GM23338 (cell line): Measurements from ENCODE around the gene CPNE4. TPM values are rescaled to one million over a fixed set of nuclear protein-coding genes. Genes with fewer than 3 reads are reported as not detected.

ENCODE experiments used
- ATAC-seq: fragments of 200-7000 bp; cut with Tn5 transposase; 3 replicates; pipeline ENCODE4 v1.9.1; 2020
- DNase-seq: peaks from one replicate; pipeline ENCODE4 v3.0.0-alpha.2; 2015; ENCODE audit warnings: low spot score
- H2AFZ ChIP-seq: fragments of 200-600 bp; sonication (generic); 2 replicates; pipeline ENCODE4 v1.8.0; 2016; ENCODE audit warnings: antibody characterized with exemption, mild to moderate bottlenecking, moderate library complexity
- H3F3A ChIP-seq: fragments of 200-600 bp; sonication (generic); replicated peaks from 2 replicates; pipeline ENCODE4 v1.8.0; 2017; ENCODE audit warnings: antibody characterized with exemption, mixed run types, low read depth
- H3K27ac ChIP-seq: fragments of 200-600 bp; sonication (generic); 2 replicates; pipeline ENCODE4 v1.6.1; 2016; ENCODE audit warnings: low read depth
- H3K27me3 ChIP-seq: fragments of 200-600 bp; sonication (generic); 2 replicates; pipeline ENCODE4 v1.8.0; 2016; ENCODE audit warnings: mild to moderate bottlenecking, mixed run types, moderate library complexity; ENCODE audit not compliant: insufficient read depth
- H3K36me3 ChIP-seq: fragments of 200-600 bp; sonication (generic); 2 replicates; pipeline ENCODE4 v1.8.0; 2016; ENCODE audit warnings: mild to moderate bottlenecking; ENCODE audit not compliant: insufficient read depth
- H3K4me1 ChIP-seq: fragments of 200-600 bp; sonication (generic); 2 replicates; pipeline ENCODE4 v1.8.0; 2016; ENCODE audit warnings: mild to moderate bottlenecking, moderate library complexity; ENCODE audit not compliant: insufficient read depth
- H3K4me2 ChIP-seq: fragments of 200-600 bp; sonication (generic); 2 replicates; pipeline ENCODE4 v1.7.1; 2017; ENCODE audit warnings: mixed run types
- H3K4me3 ChIP-seq: fragments of 200-600 bp; sonication (generic); 2 replicates; pipeline ENCODE4 v1.6.1; 2016; ENCODE audit warnings: mixed run types
- H3K79me2 ChIP-seq: fragments of 200-600 bp; sonication (generic); replicated peaks from 2 replicates; pipeline ENCODE4 v1.8.0; 2017; ENCODE audit warnings: mild to moderate bottlenecking; ENCODE audit not compliant: insufficient read depth
- H3K9me2 ChIP-seq: fragments of 200-600 bp; sonication (generic); 2 replicates; pipeline ENCODE4 v1.8.0; 2017; ENCODE audit not compliant: insufficient read depth
- H4K20me1 ChIP-seq: fragments of 200-600 bp; sonication (generic); replicated peaks from 2 replicates; pipeline ENCODE4 v1.8.0; 2017; ENCODE audit warnings: mild to moderate bottlenecking; ENCODE audit not compliant: insufficient read depth
- H3K27ac Mint-ChIP-seq: 2 replicates; pipeline ENCODE4 v1.8.0; 2020; ENCODE audit warnings: inconsistent platforms, mild to moderate bottlenecking, moderate library complexity, mixed read lengths
- H3K27me3 Mint-ChIP-seq: 3 replicates; pipeline ENCODE4 v1.8.0; 2022; ENCODE audit warnings: low read depth, mild to moderate bottlenecking, moderate library complexity, mixed read lengths, inconsistent platforms; ENCODE audit not compliant: insufficient read depth, poor library complexity
- H3K36me3 Mint-ChIP-seq: 3 replicates; pipeline ENCODE4 v1.8.0; 2021; ENCODE audit warnings: low read depth, mild to moderate bottlenecking, inconsistent platforms, moderate library complexity, mixed read lengths
- H3K4me1 Mint-ChIP-seq: 3 replicates; pipeline ENCODE4 v1.8.0; 2020; ENCODE audit warnings: mild to moderate bottlenecking, inconsistent platforms, mixed read lengths
- H3K4me3 Mint-ChIP-seq: 3 replicates; pipeline ENCODE4 v1.8.0; 2021; ENCODE audit warnings: moderate library complexity, mild to moderate bottlenecking, inconsistent platforms, mixed read lengths
- H3K9me3 Mint-ChIP-seq: 3 replicates; pipeline ENCODE4 v1.8.0; 2020; ENCODE audit warnings: moderate library complexity, mild to moderate bottlenecking, inconsistent platforms, mixed read lengths
- CREB1 ChIP-seq: fragments of 250-450 bp; sonication (Bioruptor Pico); IDR thresholded peaks from 2 replicates; pipeline ENCODE4 v1.5.0; 2020; ENCODE audit warnings: low read depth, mild to moderate bottlenecking, moderate library complexity
- EZH2 ChIP-seq: fragments of 200-600 bp; sonication (generic); IDR thresholded peaks from one replicate; pipeline ENCODE4 v1.8.0; 2017; ENCODE audit warnings: antibody characterized with exemption, mild to moderate bottlenecking, low read depth; ENCODE audit not compliant: unreplicated experiment
- EZH2phosphoT487 ChIP-seq: fragments of 200-600 bp; sonication (generic); IDR thresholded peaks from one replicate; pipeline ENCODE4 v1.8.1; 2018; ENCODE audit warnings: antibody characterized with exemption; ENCODE audit not compliant: unreplicated experiment
- JUNB ChIP-seq: IDR thresholded peaks from one replicate; pipeline ENCODE4 v1.6.1; 2016; ENCODE audit warnings: antibody characterized with exemption; ENCODE audit not compliant: unreplicated experiment
- NANOG ChIP-seq: IDR thresholded peaks from 2 replicates; pipeline ENCODE4 v1.6.1; 2016; ENCODE audit warnings: antibody characterized with exemption, borderline replicate concordance
- POLR2AphosphoS5 ChIP-seq: IDR thresholded peaks from 2 replicates; pipeline ENCODE4 v1.6.1; 2016; ENCODE audit warnings: antibody characterized with exemption, low read depth
- STAT1 ChIP-seq: IDR thresholded peaks from one replicate; pipeline ENCODE4 v1.6.1; 2016; ENCODE audit warnings: antibody characterized with exemption; ENCODE audit not compliant: unreplicated experiment
- ZNF114 ChIP-seq: fragments of 250-450 bp; sonication (Bioruptor Pico); IDR thresholded peaks from 2 replicates; pipeline ENCODE4 v1.5.0; 2020; ENCODE audit warnings: mild to moderate bottlenecking, moderate library complexity
- ZNF331 ChIP-seq: fragments of 250-450 bp; sonication (Bioruptor Pico); IDR thresholded peaks from 2 replicates; pipeline ENCODE4 v1.5.0; 2020; ENCODE audit warnings: low read depth, mild to moderate bottlenecking, moderate library complexity
- polyA plus RNA-seq: library from polyadenylated mRNA; unstranded; fragments of >200 nt; fragmentation: Nextera tagmentation; extraction: Ambion mirVana; gene quantifications from 2 replicates; pipeline ENCODE4 v1.2.1, GENCODE V29; 2016
- total RNA-seq: library from RNA; depleted of rRNA; stranded (reverse); fragments of >200 nt; shearing (Covaris generic); gene quantifications from 2 replicates; pipeline ENCODE4 v1.2.3, GENCODE V29; 2014
- TF ChIP-seq, protein P1 (sequence below): IDR thresholded peaks from one replicate; pipeline ENCODE4 v1.6.1; 2018; ENCODE audit warnings: antibody characterized with exemption; ENCODE audit not compliant: unreplicated experiment
- TF ChIP-seq, protein P2 (sequence below): fragments of 250-450 bp; sonication (Bioruptor Pico); IDR thresholded peaks from 2 replicates; pipeline ENCODE4 v1.5.0; 2020; ENCODE audit warnings: mild to moderate bottlenecking, moderate library complexity
- TF ChIP-seq, protein P3 (sequence below), 2 experiments: fragments of 200-600 bp in 1 of 2; sonication (generic) in 1 of 2; conservative IDR thresholded peaks; 2 replicates each; pipeline versions ENCODE4 v1.5.1 to v1.6.1; 2016 to 2017; ENCODE audit warnings: antibody characterized with exemption in 2 of 2, low read depth in 2 of 2, mild to moderate bottlenecking in 2 of 2, moderate library complexity in 1 of 2
- TF ChIP-seq, protein P4 (sequence below): IDR thresholded peaks from 2 replicates; pipeline ENCODE4 v1.6.1; 2016; ENCODE audit warnings: antibody characterized with exemption

Gene CPNE4
- total and polyA plus RNA-seq, 2 experiments from 2014 or later, result 2.0 to 6.5 TPM

DNA sequence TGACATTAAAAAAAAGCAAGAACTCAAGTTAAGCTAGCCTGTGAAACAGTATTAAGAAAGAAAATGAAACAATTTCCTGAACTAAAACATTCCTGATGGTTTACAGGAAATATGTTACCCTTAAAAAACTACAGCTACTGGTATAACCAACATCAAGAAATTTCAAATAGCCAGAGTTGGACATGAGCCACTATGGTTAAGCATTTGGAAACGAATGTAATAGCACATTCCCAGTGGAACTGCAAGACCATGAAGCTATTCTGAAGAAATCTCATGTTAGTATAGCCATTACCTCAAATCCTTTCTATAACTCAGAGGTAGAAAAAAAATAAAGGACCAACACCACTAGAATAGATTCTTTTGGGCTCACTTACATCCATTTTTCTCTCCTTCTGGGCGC lies 30.2 kb downstream of the CPNE4 start:
- Histone ChIP-seq H3K4me1 (peaks cover 26% of the 10 kb centered on the region), H3K79me2 (no peaks in the 10 kb centered on the region), H2AFZ (no peak overlapping the region), H3K4me3 (no peak overlapping the region), H3K4me2 (no peak overlapping the region), H3K36me3 (no peaks in the 10 kb centered on the region), H3K27me3 (no peaks in the 10 kb centered on the region), H3K9me2 (no peaks in the 10 kb centered on the region), H3F3A (no peaks in the 10 kb centered on the region), H4K20me1 (no peaks in the 10 kb centered on the region), H3K27ac (no peak overlapping the region)
- Mint-ChIP-seq H3K9me3 (no peaks in the 10 kb centered on the region), H3K27me3 (peaks cover 2% of the 10 kb centered on the region), H3K4me3 (no peak overlapping the region), H3K27ac (no peak overlapping the region), H3K36me3 (no peaks in the 10 kb centered on the region), H3K4me1 (peaks cover 36% of the 10 kb centered on the region)
- DNase-seq (no peak), ATAC-seq (no peak)
- TF ChIP-seq, protein P1, sequence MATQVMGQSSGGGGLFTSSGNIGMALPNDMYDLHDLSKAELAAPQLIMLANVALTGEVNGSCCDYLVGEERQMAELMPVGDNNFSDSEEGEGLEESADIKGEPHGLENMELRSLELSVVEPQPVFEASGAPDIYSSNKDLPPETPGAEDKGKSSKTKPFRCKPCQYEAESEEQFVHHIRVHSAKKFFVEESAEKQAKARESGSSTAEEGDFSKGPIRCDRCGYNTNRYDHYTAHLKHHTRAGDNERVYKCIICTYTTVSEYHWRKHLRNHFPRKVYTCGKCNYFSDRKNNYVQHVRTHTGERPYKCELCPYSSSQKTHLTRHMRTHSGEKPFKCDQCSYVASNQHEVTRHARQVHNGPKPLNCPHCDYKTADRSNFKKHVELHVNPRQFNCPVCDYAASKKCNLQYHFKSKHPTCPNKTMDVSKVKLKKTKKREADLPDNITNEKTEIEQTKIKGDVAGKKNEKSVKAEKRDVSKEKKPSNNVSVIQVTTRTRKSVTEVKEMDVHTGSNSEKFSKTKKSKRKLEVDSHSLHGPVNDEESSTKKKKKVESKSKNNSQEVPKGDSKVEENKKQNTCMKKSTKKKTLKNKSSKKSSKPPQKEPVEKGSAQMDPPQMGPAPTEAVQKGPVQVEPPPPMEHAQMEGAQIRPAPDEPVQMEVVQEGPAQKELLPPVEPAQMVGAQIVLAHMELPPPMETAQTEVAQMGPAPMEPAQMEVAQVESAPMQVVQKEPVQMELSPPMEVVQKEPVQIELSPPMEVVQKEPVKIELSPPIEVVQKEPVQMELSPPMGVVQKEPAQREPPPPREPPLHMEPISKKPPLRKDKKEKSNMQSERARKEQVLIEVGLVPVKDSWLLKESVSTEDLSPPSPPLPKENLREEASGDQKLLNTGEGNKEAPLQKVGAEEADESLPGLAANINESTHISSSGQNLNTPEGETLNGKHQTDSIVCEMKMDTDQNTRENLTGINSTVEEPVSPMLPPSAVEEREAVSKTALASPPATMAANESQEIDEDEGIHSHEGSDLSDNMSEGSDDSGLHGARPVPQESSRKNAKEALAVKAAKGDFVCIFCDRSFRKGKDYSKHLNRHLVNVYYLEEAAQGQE, result no peak
- TF ChIP-seq NANOG, result no peak
- no peak for TF ChIP-seq EZH2
- no peak for TF ChIP-seq ZNF114 (CRISPR knock-in tag)
- no peak for TF ChIP-seq POLR2AphosphoS5
- no peak for TF ChIP-seq JUNB
- TF ChIP-seq, protein P2, sequence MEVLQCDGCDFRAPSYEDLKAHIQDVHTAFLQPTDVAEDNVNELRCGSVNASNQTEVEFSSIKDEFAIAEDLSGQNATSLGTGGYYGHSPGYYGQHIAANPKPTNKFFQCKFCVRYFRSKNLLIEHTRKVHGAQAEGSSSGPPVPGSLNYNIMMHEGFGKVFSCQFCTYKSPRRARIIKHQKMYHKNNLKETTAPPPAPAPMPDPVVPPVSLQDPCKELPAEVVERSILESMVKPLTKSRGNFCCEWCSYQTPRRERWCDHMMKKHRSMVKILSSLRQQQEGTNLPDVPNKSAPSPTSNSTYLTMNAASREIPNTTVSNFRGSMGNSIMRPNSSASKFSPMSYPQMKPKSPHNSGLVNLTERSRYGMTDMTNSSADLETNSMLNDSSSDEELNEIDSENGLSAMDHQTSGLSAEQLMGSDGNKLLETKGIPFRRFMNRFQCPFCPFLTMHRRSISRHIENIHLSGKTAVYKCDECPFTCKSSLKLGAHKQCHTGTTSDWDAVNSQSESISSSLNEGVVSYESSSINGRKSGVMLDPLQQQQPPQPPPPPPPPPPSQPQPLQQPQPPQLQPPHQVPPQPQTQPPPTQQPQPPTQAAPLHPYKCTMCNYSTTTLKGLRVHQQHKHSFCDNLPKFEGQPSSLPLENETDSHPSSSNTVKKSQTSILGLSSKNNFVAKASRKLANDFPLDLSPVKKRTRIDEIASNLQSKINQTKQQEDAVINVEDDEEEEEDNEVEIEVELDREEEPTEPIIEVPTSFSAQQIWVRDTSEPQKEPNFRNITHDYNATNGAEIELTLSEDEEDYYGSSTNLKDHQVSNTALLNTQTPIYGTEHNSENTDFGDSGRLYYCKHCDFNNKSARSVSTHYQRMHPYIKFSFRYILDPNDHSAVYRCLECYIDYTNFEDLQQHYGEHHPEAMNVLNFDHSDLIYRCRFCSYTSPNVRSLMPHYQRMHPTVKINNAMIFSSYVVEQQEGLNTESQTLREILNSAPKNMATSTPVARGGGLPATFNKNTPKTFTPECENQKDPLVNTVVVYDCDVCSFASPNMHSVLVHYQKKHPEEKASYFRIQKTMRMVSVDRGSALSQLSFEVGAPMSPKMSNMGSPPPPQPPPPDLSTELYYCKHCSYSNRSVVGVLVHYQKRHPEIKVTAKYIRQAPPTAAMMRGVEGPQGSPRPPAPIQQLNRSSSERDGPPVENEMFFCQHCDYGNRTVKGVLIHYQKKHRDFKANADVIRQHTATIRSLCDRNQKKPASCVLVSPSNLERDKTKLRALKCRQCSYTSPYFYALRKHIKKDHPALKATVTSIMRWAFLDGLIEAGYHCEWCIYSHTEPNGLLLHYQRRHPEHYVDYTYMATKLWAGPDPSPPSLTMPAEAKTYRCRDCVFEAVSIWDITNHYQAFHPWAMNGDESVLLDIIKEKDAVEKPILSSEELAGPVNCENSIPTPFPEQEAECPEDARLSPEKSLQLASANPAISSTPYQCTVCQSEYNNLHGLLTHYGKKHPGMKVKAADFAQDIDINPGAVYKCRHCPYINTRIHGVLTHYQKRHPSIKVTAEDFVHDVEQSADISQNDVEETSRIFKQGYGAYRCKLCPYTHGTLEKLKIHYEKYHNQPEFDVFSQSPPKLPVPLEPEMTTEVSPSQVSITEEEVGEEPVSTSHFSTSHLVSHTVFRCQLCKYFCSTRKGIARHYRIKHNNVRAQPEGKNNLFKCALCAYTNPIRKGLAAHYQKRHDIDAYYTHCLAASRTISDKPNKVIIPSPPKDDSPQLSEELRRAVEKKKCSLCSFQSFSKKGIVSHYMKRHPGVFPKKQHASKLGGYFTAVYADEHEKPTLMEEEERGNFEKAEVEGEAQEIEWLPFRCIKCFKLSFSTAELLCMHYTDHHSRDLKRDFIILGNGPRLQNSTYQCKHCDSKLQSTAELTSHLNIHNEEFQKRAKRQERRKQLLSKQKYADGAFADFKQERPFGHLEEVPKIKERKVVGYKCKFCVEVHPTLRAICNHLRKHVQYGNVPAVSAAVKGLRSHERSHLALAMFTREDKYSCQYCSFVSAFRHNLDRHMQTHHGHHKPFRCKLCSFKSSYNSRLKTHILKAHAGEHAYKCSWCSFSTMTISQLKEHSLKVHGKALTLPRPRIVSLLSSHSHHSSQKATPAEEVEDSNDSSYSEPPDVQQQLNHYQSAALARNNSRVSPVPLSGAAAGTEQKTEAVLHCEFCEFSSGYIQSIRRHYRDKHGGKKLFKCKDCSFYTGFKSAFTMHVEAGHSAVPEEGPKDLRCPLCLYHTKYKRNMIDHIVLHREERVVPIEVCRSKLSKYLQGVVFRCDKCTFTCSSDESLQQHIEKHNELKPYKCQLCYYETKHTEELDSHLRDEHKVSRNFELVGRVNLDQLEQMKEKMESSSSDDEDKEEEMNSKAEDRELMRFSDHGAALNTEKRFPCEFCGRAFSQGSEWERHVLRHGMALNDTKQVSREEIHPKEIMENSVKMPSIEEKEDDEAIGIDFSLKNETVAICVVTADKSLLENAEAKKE (CRISPR knock-in tag), result no peak
- TF ChIP-seq STAT1, result no peak
- TF ChIP-seq CREB1, result no peak
- TF ChIP-seq, protein P3, sequence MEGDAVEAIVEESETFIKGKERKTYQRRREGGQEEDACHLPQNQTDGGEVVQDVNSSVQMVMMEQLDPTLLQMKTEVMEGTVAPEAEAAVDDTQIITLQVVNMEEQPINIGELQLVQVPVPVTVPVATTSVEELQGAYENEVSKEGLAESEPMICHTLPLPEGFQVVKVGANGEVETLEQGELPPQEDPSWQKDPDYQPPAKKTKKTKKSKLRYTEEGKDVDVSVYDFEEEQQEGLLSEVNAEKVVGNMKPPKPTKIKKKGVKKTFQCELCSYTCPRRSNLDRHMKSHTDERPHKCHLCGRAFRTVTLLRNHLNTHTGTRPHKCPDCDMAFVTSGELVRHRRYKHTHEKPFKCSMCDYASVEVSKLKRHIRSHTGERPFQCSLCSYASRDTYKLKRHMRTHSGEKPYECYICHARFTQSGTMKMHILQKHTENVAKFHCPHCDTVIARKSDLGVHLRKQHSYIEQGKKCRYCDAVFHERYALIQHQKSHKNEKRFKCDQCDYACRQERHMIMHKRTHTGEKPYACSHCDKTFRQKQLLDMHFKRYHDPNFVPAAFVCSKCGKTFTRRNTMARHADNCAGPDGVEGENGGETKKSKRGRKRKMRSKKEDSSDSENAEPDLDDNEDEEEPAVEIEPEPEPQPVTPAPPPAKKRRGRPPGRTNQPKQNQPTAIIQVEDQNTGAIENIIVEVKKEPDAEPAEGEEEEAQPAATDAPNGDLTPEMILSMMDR (conservative IDR thresholded peaks at IDR 0.05; ENCODE audit: low read depth in 2 of 2), result no peak
- no peak for TF ChIP-seq ZNF331 (CRISPR knock-in tag)
- TF ChIP-seq, protein P4, sequence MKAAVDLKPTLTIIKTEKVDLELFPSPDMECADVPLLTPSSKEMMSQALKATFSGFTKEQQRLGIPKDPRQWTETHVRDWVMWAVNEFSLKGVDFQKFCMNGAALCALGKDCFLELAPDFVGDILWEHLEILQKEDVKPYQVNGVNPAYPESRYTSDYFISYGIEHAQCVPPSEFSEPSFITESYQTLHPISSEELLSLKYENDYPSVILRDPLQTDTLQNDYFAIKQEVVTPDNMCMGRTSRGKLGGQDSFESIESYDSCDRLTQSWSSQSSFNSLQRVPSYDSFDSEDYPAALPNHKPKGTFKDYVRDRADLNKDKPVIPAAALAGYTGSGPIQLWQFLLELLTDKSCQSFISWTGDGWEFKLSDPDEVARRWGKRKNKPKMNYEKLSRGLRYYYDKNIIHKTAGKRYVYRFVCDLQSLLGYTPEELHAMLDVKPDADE, result no peak
- no peak for TF ChIP-seq EZH2phosphoT487
